GM21526 (cell line): ENCODE results near the gene HTR1B.

ENCODE experiments used
- ATAC-seq: cut with Tn5 transposase; IDR thresholded peaks from one replicate; pipeline ENCODE4 v1.9.1; 2021; ENCODE audit warnings: moderate library complexity; ENCODE audit not compliant: unreplicated experiment, low FRiP score

The HTR1B gene

GRCh38 chr6:77457720-77458349 lies 5.5 kb downstream of the HTR1B start:
- ATAC-seq: peak; percentile 93

- ATAC-seq: no peak
Measured at GRCh38 chr6:77456531-77457248, 6.6 kb downstream of the HTR1B start.

GRCh38 chr6:77455271-77455670 lies 8.0 kb downstream of the HTR1B start:
- no peak for ATAC-seq

GRCh38 chr6:77454386-77454785 lies 8.9 kb downstream of the HTR1B start:
- ATAC-seq: no peak

- no peak for ATAC-seq
Measured at GRCh38 chr6:77451466-77451865, 11.8 kb downstream of the HTR1B start.

GRCh38 chr6:77450924-77451323 lies 12.4 kb downstream of the HTR1B start:
- ATAC-seq: no peak

GRCh38 chr6:77448546-77448945 lies 14.7 kb downstream of the HTR1B start:
- no peak for ATAC-seq

GRCh38 chr6:77447254-77447653 lies 16.0 kb downstream of the HTR1B start:
- no peak for ATAC-seq

- no peak for ATAC-seq
Measured at GRCh38 chr6:77446249-77446648, 17.0 kb downstream of the HTR1B start.

- no peak for ATAC-seq
Measured at GRCh38 chr6:77445214-77445613, 18.1 kb downstream of the HTR1B start.

GRCh38 chr6:77440206-77440976 lies 22.9 kb downstream of the HTR1B start:
- ATAC-seq: no peak

- no peak for ATAC-seq
Measured at GRCh38 chr6:77433888-77434287, 29.4 kb downstream of the HTR1B start.

GRCh38 chr6:77430504-77430903 lies 32.8 kb downstream of the HTR1B start:
- ATAC-seq: no peak

- no peak for ATAC-seq
Measured at GRCh38 chr6:77425671-77426070, 37.6 kb downstream of the HTR1B start.

- ATAC-seq: no peak
Measured at GRCh38 chr6:77425216-77425615, 38.1 kb downstream of the HTR1B start.

- no peak for ATAC-seq
Measured at GRCh38 chr6:77424761-77425160, 38.5 kb downstream of the HTR1B start.

GRCh38 chr6:77416839-77417238 lies 46.5 kb downstream of the HTR1B start:
- no peak for ATAC-seq

GRCh38 chr6:77415706-77416105 lies 47.6 kb downstream of the HTR1B start:
- ATAC-seq: no peak
